SK-N-SH (cell line): ENCODE results near the gene SLCO1A2. TPM values are rescaled to one million over a fixed set of nuclear protein-coding genes. Genes with fewer than 3 reads are reported as not detected.

Source experiments
- CTCF ChIA-PET: fragments of 300-600, 350-600 bp; formaldehyde crosslinking; extraction: SDS; loops from one replicate; lab custom pipeline; 2021; lab: Yijun Ruan, JAX
- POLR2A ChIA-PET: fragments of 350-600 bp; sonication (Branson Sonifier 250); formaldehyde crosslinking; extraction: SDS; loops from one replicate; lab custom pipeline; 2020; ENCODE audit warnings: antibody characterized with exemption, inconsistent platforms; lab: Yijun Ruan, JAX
- DNase-seq: peaks from one replicate; pipeline ENCODE4 v3.0.0; 2012
- H2AFZ ChIP-seq: fragments of 200-600 bp; sonication (generic); 2 replicates; pipeline ENCODE4 v1.8.1; 2016; ENCODE audit warnings: antibody characterized with exemption, mild to moderate bottlenecking, low read depth
- H3F3A ChIP-seq: fragments of 200-600 bp; sonication (generic); replicated peaks from 2 replicates; pipeline ENCODE3; 2016; ENCODE audit warnings: antibody characterized with exemption, mild to moderate bottlenecking; ENCODE audit not compliant: insufficient read depth
- H3K27ac ChIP-seq, 2 experiments: fragments of 200-500 bp in 1 of 2; fragments of 200-600 bp in 1 of 2; sonication (Bioruptor generic) in 1 of 2; sonication (generic), shearing (Covaris generic) in 1 of 2; 2 replicates each; pipeline versions ENCODE4 v1.5.1 to v1.6.1; 2014 to 2016; ENCODE audit warnings: low read depth in 2 of 2, inconsistent platforms in 1 of 2, low read length in 1 of 2, mild to moderate bottlenecking in 1 of 2, mixed read lengths in 1 of 2
- H3K27me3 ChIP-seq: fragments of 200-600 bp; sonication (generic), shearing (Covaris generic); 2 replicates; pipeline ENCODE4 v1.6.1; 2016; ENCODE audit warnings: mixed run types; ENCODE audit not compliant: insufficient read depth
- H3K36me3 ChIP-seq, 2 experiments: fragments of 200-500 bp in 1 of 2; fragments of 200-600 bp in 1 of 2; sonication (Bioruptor generic) in 1 of 2; sonication (generic) in 1 of 2; replicated peaks in 1 of 2; 2 replicates each; pipeline versions ENCODE3 to v1.5.1; 2014 to 2016; ENCODE audit warnings: low read length in 1 of 2, mild to moderate bottlenecking in 1 of 2; ENCODE audit not compliant: insufficient read depth in 2 of 2, control insufficient read depth in 1 of 2
- H3K4me1 ChIP-seq, 2 experiments: fragments of 200-500 bp in 1 of 2; fragments of 200-600 bp in 1 of 2; sonication (Bioruptor generic) in 1 of 2; sonication (generic), shearing (Covaris generic) in 1 of 2; 2 replicates each; pipeline versions ENCODE4 v1.5.1 to v1.6.1; 2014 to 2016; ENCODE audit warnings: low read depth in 1 of 2, low read length in 1 of 2, mixed run types in 1 of 2; ENCODE audit not compliant: insufficient read depth in 2 of 2, control insufficient read depth in 1 of 2
- H3K4me2 ChIP-seq: fragments of 200-600 bp; sonication (generic), shearing (Covaris generic); 2 replicates; pipeline ENCODE4 v1.6.1; 2017; ENCODE audit warnings: mixed run types
- H3K4me3 ChIP-seq, 2 experiments: fragments of 200-500 bp in 1 of 2; fragments of 200-600 bp in 1 of 2; sonication (Bioruptor generic) in 1 of 2; sonication (generic), shearing (Covaris generic) in 1 of 2; 2 replicates each; pipeline versions ENCODE4 v1.5.1 to v1.8.1; 2014 to 2016; ENCODE audit warnings: low read depth in 2 of 2, inconsistent platforms in 1 of 2, low read length in 1 of 2, mild to moderate bottlenecking in 1 of 2, mixed read lengths in 1 of 2, moderate library complexity in 1 of 2
- H3K79me2 ChIP-seq: fragments of 200-600 bp; sonication (generic); 2 replicates; pipeline ENCODE4 v1.8.1; 2017; ENCODE audit warnings: mild to moderate bottlenecking; ENCODE audit not compliant: insufficient read depth
- H3K9ac ChIP-seq: fragments of 200-600 bp; sonication (generic); 2 replicates; pipeline ENCODE4 v1.6.1; 2017; ENCODE audit warnings: mixed run types
- H3K9me2 ChIP-seq: fragments of 200-600 bp; sonication (generic); 2 replicates; pipeline ENCODE4 v1.6.1; 2017; ENCODE audit warnings: mixed run types
- H3K9me3 ChIP-seq: fragments of 200-600 bp; sonication (generic); 2 replicates; pipeline ENCODE4 v1.6.1; 2017; ENCODE audit warnings: mixed run types, mild to moderate bottlenecking, moderate library complexity
- H4K20me1 ChIP-seq: fragments of 200-600 bp; sonication (generic); 2 replicates; pipeline ENCODE4 v1.6.1; 2017; ENCODE audit warnings: mild to moderate bottlenecking, mixed run types; ENCODE audit not compliant: insufficient read depth
- FOXJ3 ChIP-seq: sonication (generic); formaldehyde crosslinking; IDR thresholded peaks from 2 replicates; pipeline ENCODE4 v1.5.1; 2020; ENCODE audit warnings: mild to moderate bottlenecking, missing genetic modification reagents
- FOXM1 ChIP-seq: IDR thresholded peaks from 2 replicates; pipeline ENCODE4 v1.4.0; 2012; ENCODE audit warnings: low read depth, mild to moderate bottlenecking
- GATA2 ChIP-seq: sonication (generic); formaldehyde crosslinking; IDR thresholded peaks from 2 replicates; pipeline ENCODE4 v1.5.0; 2020; ENCODE audit warnings: mild to moderate bottlenecking, missing genetic modification reagents
- MXI1 ChIP-seq: IDR thresholded peaks from 2 replicates; pipeline ENCODE4 v1.6.1; 2012; ENCODE audit warnings: mild to moderate bottlenecking, low read depth, low read length, improper control_type of control experiment
- NRF1 ChIP-seq: IDR thresholded peaks from 2 replicates; pipeline ENCODE4 v1.6.1; 2012; ENCODE audit warnings: low read depth, mild to moderate bottlenecking, low read length
- POLR2AphosphoS5 ChIP-seq: IDR thresholded peaks from 2 replicates; pipeline ENCODE4 v1.6.1; 2012; ENCODE audit warnings: low read depth, low read length
- RCOR1 ChIP-seq: fragments of 150-350 bp; IDR thresholded peaks from 2 replicates; pipeline ENCODE4 v1.6.1; 2017; ENCODE audit warnings: antibody characterized with exemption, low read length
- SMC3 ChIP-seq: IDR thresholded peaks from 2 replicates; pipeline ENCODE4 v1.6.1; 2012; ENCODE audit warnings: low read depth, low read length, improper control_type of control experiment
- TAF1 ChIP-seq: IDR thresholded peaks from 2 replicates; pipeline ENCODE4 v1.6.1; 2012; ENCODE audit warnings: low read depth, mild to moderate bottlenecking, low read length, moderate library complexity, borderline replicate concordance
- WGBS: methylation state at CpG from one replicate; pipeline ENCODE4 v1.1.6; 2017; ENCODE audit warnings: low lambda C conversion rate; 5-methylcytosine and 5-hydroxymethylcytosine counted together
- polyA plus RNA-seq, 3 experiments: library from polyadenylated mRNA; depleted of rRNA; stranded (reverse); fragments of >200 nt; gene quantifications; 2 replicates each; pipeline ENCODE4 v1.2.3, GENCODE V29; 2012
- TF ChIP-seq, protein P1 (sequence below): IDR thresholded peaks from 2 replicates; pipeline ENCODE4; 2012
- TF ChIP-seq, protein P2 (sequence below): fragments of 150-350 bp; IDR thresholded peaks from 2 replicates; pipeline ENCODE4 v1.6.1; 2017; ENCODE audit warnings: antibody characterized with exemption, low read length, low read depth, borderline replicate concordance
- TF ChIP-seq, protein P3 (sequence below): IDR thresholded peaks from 2 replicates; pipeline ENCODE4 v1.4.0; 2012; ENCODE audit warnings: low read depth, borderline replicate concordance

The SLCO1A2 gene
- polyA plus RNA-seq, 1 of the 3 experiments (the other 2 are of a cell fraction): under 0.01 TPM

DNA sequence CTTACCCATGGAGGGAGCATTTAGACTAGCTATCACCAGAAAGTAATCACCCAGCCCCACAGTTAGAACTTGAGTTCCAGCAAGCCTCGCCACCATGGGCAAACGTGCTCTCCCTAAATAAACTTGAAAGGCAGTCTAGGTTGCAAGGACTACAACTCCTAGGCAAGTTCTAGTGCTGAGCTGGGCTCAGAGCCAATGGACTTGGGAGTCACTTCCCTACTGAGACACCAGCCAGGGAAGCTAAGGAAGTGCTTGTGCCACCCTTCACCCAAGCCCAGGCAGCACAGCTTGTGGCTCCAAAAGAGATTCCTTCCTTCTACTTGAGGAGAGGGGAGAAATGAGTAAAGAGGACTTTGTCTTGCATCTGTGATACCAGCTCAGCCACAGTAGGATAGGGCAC is 57.9 kb downstream of the SLCO1A2 start (continued):
- TF ChIP-seq, protein P1, sequence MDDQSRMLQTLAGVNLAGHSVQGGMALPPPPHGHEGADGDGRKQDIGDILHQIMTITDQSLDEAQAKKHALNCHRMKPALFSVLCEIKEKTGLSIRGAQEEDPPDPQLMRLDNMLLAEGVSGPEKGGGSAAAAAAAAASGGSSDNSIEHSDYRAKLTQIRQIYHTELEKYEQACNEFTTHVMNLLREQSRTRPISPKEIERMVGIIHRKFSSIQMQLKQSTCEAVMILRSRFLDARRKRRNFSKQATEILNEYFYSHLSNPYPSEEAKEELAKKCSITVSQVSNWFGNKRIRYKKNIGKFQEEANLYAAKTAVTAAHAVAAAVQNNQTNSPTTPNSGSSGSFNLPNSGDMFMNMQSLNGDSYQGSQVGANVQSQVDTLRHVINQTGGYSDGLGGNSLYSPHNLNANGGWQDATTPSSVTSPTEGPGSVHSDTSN: no peak
- TF ChIP-seq FOXM1 (no peak), TAF1 (no peak), SMC3 (no peak), POLR2AphosphoS5 (no peak), RCOR1 (no peak)

DNA sequence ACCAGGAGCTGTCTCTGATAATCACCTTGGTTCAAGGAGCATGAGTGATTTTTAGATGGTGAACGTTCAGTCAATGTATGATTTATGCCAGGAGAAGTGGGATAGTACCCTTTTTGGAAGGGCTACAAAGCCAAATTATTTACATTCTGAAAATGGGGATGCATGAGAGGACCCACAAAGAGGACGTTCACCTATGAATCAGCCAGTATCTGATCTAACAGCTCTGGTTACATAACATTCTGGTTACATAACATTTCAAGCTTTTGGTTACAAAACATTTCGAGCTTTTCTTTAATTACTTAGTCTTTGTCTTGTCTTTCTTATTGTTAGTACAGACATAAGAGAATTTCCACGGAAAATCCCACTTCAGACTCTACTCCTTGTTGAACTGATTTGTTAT is 68.8 kb downstream of the SLCO1A2 start:
- H3K27me3 ChIP-seq: no peaks in the 10 kb centered on the region
- no peaks in the 10 kb centered on the region for H4K20me1 ChIP-seq
- H3K4me1 ChIP-seq: no peaks in the 10 kb centered on the region
- WGBS: 3% methylated on average over 4 of the region's 4 CpGs
- H3F3A ChIP-seq: no peaks in the 10 kb centered on the region
- H3K9me2 ChIP-seq: no peaks in the 10 kb centered on the region
- ChIA-PET POLR2A (no interaction called here), CTCF (no interaction called here)
- no peaks in the 10 kb centered on the region for H3K36me3 ChIP-seq
- DNase-seq: no peak
- H3K9me3 ChIP-seq: no peaks in the 10 kb centered on the region
- no peak overlapping the region for H3K4me3 ChIP-seq
- no peak overlapping the region for H3K9ac ChIP-seq
- H3K4me2 ChIP-seq: no peak overlapping the region
- H3K27ac ChIP-seq: no peak overlapping the region
- H2AFZ ChIP-seq: no peak overlapping the region
- no peak for TF ChIP-seq NRF1
- TF ChIP-seq MXI1: no peak
- no peak for TF ChIP-seq FOXJ3 (CRISPR knock-in tag)
- TF ChIP-seq, protein P2, sequence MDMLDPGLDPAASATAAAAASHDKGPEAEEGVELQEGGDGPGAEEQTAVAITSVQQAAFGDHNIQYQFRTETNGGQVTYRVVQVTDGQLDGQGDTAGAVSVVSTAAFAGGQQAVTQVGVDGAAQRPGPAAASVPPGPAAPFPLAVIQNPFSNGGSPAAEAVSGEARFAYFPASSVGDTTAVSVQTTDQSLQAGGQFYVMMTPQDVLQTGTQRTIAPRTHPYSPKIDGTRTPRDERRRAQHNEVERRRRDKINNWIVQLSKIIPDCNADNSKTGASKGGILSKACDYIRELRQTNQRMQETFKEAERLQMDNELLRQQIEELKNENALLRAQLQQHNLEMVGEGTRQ: no peak
- TF ChIP-seq, protein P3, sequence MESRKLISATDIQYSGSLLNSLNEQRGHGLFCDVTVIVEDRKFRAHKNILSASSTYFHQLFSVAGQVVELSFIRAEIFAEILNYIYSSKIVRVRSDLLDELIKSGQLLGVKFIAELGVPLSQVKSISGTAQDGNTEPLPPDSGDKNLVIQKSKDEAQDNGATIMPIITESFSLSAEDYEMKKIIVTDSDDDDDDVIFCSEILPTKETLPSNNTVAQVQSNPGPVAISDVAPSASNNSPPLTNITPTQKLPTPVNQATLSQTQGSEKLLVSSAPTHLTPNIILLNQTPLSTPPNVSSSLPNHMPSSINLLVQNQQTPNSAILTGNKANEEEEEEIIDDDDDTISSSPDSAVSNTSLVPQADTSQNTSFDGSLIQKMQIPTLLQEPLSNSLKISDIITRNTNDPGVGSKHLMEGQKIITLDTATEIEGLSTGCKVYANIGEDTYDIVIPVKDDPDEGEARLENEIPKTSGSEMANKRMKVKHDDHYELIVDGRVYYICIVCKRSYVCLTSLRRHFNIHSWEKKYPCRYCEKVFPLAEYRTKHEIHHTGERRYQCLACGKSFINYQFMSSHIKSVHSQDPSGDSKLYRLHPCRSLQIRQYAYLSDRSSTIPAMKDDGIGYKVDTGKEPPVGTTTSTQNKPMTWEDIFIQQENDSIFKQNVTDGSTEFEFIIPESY: no peak
- TF ChIP-seq, protein P1: no peak
- no peak for TF ChIP-seq GATA2 (CRISPR knock-in tag)
- no peaks in the 10 kb centered on the region for H3K79me2 ChIP-seq
